AG08396 (cell line): ENCODE results near the gene TRIM49B.
"Not testable (repeated sequence)": the region's sequence is repeated elsewhere in the genome, so short reads cannot be mapped to it uniquely, and the experiment has no call there.

Source experiments
- DNase-seq: peaks from one replicate; pipeline ENCODE4 v3.0.0; 2012; ENCODE audit warnings: low spot score, mixed read lengths

The TRIM49B gene

GRCh38 chr11:49028523-49028922 is at the start of gene TRIM49B:
Gene TRIM49B (plus strand): TSS chr11:49028823. CDS start chr11:49031600, 2,777 bp downstream.
- not testable (repeated sequence) for DNase-seq

- not testable (repeated sequence) for DNase-seq
These were observed 44.8 kb upstream of the TRIM49B start, which contains the start of gene TRIM51G for GRCh38 chr11:48983785-48984184. Gene TRIM51G (minus strand): TSS chr11:48983885. CDS start chr11:48981695, 2,190 bp downstream.

GRCh38 chr11:49048229-49048628 is 19.6 kb downstream of the TRIM49B start:
- DNase-seq: not testable (repeated sequence)

GRCh38 chr11:49049821-49050220 is 21.2 kb downstream of the TRIM49B start:
- not testable (repeated sequence) for DNase-seq

- DNase-seq: not testable (repeated sequence)
These were observed 30.4 kb downstream of the TRIM49B start, which contains the start of gene TRIM64C for GRCh38 chr11:49059012-49059411. Gene TRIM64C (minus strand): TSS chr11:49059112. CDS start chr11:49059112, 0 bp downstream.

- not testable (repeated sequence) for DNase-seq
These were observed 41.3 kb downstream of the TRIM49B start for GRCh38 chr11:49069897-49070296.
